Measurements from ENCODE around the gene RBFOX2. TPM values are rescaled to one million over a fixed set of nuclear protein-coding genes. Genes with fewer than 3 reads are reported as not detected.

The RBFOX2 gene
- total RNA-seq, 1 experiment from 2014 or later: 81.1 TPM

DNA sequence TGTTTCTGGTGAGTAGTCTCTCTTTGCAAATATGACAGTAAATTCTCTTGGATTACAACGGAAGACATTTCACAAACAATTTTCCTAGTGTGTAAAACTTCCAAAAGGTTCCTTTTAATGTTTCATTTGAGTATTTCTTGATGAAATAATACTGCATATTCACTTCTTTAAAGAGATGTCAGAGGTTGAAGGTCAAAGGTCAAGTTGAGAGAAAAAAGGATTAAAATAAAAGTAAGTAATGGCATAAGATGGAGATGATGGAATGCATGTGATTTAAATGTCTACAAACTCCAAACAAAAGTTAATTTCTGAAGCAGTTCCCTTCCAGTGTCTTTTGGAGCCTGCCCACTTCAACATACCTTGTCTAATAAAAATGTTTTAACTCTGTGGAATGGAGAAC, 270.2 kb downstream of the RBFOX2 start:
- Histone ChIP-seq H3K4me3 (ENCODE audit: low read depth in 2 of 2, low read length in 2 of 2) (no peak overlapping the region), H3K4me1 (ENCODE audit: control insufficient read depth, insufficient read depth, low read length) (no peaks in the 10 kb centered on the region), H3K27ac (ENCODE audit: low read length) (no peak overlapping the region), H3K9me3 (ENCODE audit: control insufficient read depth, insufficient read depth, low read depth, low read length) (no peaks in the 10 kb centered on the region), H3K36me3 (ENCODE audit: control insufficient read depth, insufficient read depth, low read length) (peaks cover 11% of the 10 kb centered on the region; the same call in 1 of the 2 replicates), H3K27me3 (ENCODE audit: control insufficient read depth, insufficient read depth, low read length) (no peaks in the 10 kb centered on the region)
- TF ChIP-seq TCF7L2 (IDR thresholded peaks at IDR 0.05; ENCODE audit: low read depth, low read length): no peak
- TF ChIP-seq, protein P1, sequence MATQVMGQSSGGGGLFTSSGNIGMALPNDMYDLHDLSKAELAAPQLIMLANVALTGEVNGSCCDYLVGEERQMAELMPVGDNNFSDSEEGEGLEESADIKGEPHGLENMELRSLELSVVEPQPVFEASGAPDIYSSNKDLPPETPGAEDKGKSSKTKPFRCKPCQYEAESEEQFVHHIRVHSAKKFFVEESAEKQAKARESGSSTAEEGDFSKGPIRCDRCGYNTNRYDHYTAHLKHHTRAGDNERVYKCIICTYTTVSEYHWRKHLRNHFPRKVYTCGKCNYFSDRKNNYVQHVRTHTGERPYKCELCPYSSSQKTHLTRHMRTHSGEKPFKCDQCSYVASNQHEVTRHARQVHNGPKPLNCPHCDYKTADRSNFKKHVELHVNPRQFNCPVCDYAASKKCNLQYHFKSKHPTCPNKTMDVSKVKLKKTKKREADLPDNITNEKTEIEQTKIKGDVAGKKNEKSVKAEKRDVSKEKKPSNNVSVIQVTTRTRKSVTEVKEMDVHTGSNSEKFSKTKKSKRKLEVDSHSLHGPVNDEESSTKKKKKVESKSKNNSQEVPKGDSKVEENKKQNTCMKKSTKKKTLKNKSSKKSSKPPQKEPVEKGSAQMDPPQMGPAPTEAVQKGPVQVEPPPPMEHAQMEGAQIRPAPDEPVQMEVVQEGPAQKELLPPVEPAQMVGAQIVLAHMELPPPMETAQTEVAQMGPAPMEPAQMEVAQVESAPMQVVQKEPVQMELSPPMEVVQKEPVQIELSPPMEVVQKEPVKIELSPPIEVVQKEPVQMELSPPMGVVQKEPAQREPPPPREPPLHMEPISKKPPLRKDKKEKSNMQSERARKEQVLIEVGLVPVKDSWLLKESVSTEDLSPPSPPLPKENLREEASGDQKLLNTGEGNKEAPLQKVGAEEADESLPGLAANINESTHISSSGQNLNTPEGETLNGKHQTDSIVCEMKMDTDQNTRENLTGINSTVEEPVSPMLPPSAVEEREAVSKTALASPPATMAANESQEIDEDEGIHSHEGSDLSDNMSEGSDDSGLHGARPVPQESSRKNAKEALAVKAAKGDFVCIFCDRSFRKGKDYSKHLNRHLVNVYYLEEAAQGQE (IDR thresholded peaks at IDR 0.05; ENCODE audit: insufficient read depth in 1 of 2, low read depth in 2 of 2, low read length in 1 of 2): no peak
- TF ChIP-seq SIN3A (IDR thresholded peaks at IDR 0.05; ENCODE audit: borderline replicate concordance, insufficient read depth, low read depth, low read length): no peak
- TF ChIP-seq POLR2AphosphoS5 (IDR thresholded peaks at IDR 0.05; ENCODE audit: low read depth, low read length): no peak
- TF ChIP-seq, protein P2, sequence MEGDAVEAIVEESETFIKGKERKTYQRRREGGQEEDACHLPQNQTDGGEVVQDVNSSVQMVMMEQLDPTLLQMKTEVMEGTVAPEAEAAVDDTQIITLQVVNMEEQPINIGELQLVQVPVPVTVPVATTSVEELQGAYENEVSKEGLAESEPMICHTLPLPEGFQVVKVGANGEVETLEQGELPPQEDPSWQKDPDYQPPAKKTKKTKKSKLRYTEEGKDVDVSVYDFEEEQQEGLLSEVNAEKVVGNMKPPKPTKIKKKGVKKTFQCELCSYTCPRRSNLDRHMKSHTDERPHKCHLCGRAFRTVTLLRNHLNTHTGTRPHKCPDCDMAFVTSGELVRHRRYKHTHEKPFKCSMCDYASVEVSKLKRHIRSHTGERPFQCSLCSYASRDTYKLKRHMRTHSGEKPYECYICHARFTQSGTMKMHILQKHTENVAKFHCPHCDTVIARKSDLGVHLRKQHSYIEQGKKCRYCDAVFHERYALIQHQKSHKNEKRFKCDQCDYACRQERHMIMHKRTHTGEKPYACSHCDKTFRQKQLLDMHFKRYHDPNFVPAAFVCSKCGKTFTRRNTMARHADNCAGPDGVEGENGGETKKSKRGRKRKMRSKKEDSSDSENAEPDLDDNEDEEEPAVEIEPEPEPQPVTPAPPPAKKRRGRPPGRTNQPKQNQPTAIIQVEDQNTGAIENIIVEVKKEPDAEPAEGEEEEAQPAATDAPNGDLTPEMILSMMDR (IDR thresholded peaks at IDR 0.05): no peak
- no TSS peak for BruUV-seq (replicated peaks)
- DNase-seq (ENCODE audit: low read depth, low spot score) (no peak), ATAC-seq (no peak)
- CTCF ChIA-PET: no interaction called here
- in situ Hi-C loops (cut with HindIII; ENCODE audit: low pct_unique_long_range_greater_than_20kb, low sequenced_read_pairs) (no loop called here), intact Hi-C loops (cut with micrococcal nuclease; ENCODE audit: unreplicated experiment) (no loop called here)
- POLR2A ChIA-PET: no interaction called here

DNA sequence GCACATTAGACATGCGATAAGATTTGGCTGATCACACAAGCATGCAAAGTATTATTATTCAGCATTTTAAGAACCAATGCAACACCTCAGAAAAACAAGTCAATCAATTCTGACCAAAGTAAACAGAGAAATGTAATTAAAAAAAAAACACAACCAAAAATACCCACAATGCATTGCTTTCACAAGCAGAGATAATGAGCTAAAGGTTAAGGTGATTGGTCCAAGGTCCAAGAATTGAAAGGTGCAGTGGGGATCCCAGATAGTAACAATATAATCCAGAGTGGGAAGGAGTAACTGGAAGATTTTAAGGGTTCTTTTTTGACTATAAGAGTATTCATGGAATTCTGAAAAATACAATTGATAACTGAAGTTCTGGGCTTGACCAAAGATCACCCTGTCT, 271.9 kb downstream of the RBFOX2 start:
- intact Hi-C loops (cut with micrococcal nuclease; ENCODE audit: unreplicated experiment): no loop called here
- CTCF ChIA-PET: no interaction called here

More for the DNA sequence above, 271.9 kb downstream of the RBFOX2 start:
- DNase-seq (ENCODE audit: low read depth, low spot score) (no peak), ATAC-seq (no peak)
- no peak overlapping the region for H3K4me3 ChIP-seq (ENCODE audit: low read depth in 2 of 2, low read length in 2 of 2)
- H3K27me3 ChIP-seq (ENCODE audit: control insufficient read depth, insufficient read depth, low read length): no peaks in the 10 kb centered on the region
- BruUV-seq (replicated peaks): no TSS peak
- TF ChIP-seq, protein P1 (IDR thresholded peaks at IDR 0.05; ENCODE audit: insufficient read depth in 1 of 2, low read depth in 2 of 2, low read length in 1 of 2): no peak
- no peak for TF ChIP-seq POLR2AphosphoS5 (IDR thresholded peaks at IDR 0.05; ENCODE audit: low read depth, low read length)
- no peak for TF ChIP-seq TCF7L2 (IDR thresholded peaks at IDR 0.05; ENCODE audit: low read depth, low read length)
- TF ChIP-seq, protein P2 (IDR thresholded peaks at IDR 0.05): no peak
- TF ChIP-seq SIN3A (IDR thresholded peaks at IDR 0.05; ENCODE audit: borderline replicate concordance, insufficient read depth, low read depth, low read length): no peak
- H3K36me3 ChIP-seq (ENCODE audit: control insufficient read depth, insufficient read depth, low read length): peaks cover 11% of the 10 kb centered on the region; the same call in 1 of the 2 replicates
- H3K9me3 ChIP-seq (ENCODE audit: control insufficient read depth, insufficient read depth, low read depth, low read length): no peaks in the 10 kb centered on the region
- H3K27ac ChIP-seq (ENCODE audit: low read length): no peak overlapping the region
- no peaks in the 10 kb centered on the region for H3K4me1 ChIP-seq (ENCODE audit: control insufficient read depth, insufficient read depth, low read length)
- in situ Hi-C loops (cut with HindIII; ENCODE audit: low pct_unique_long_range_greater_than_20kb, low sequenced_read_pairs): no loop called here
- POLR2A ChIA-PET: no interaction called here

Data from Panc1 (cell line).